Umbilical cord (tissue), 2 donors: Measurements from ENCODE around the gene FNBP1. TPM values are rescaled to one million over a fixed set of nuclear protein-coding genes. Genes with fewer than 3 reads are reported as not detected.

Source experiments
- DNase-seq: peaks from one replicate; pipeline ENCODE4 v3.0.0-alpha.2; 2015; ENCODE audit warnings: low spot score
- total RNA-seq: library from RNA; depleted of rRNA; stranded (reverse); fragments of >200 nt; gene quantifications from one replicate; pipeline ENCODE4 v1.2.3, GENCODE V29; 2014; ENCODE audit warnings: low replicate concordance; ENCODE audit not compliant: insufficient read depth

The FNBP1 gene
- total RNA-seq, 1 donor from 2014 or later: 88.1 TPM

- no peak for DNase-seq
These were observed 123.1 kb downstream of the FNBP1 start for GRCh38 chr9:129919841-129920240.

- DNase-seq: no peak
These were observed 123.7 kb downstream of the FNBP1 start for GRCh38 chr9:129919277-129919676.

GRCh38 chr9:129918296-129918950 lies 124.6 kb downstream of the FNBP1 start:
- no peak for DNase-seq

GRCh38 chr9:129916707-129917106 lies 126.3 kb downstream of the FNBP1 start:
- DNase-seq: no peak

GRCh38 chr9:129914051-129914450 lies 128.9 kb downstream of the FNBP1 start:
- no peak for DNase-seq

- peak; percentile 98 for DNase-seq
These were observed 132.1 kb downstream of the FNBP1 start for GRCh38 chr9:129910628-129911567.

GRCh38 chr9:129909851-129910250 lies 133.1 kb downstream of the FNBP1 start:
- DNase-seq: peak; percentile 57

GRCh38 chr9:129908906-129909305 lies 134.1 kb downstream of the FNBP1 start:
- DNase-seq: peak; percentile 71

GRCh38 chr9:129907201-129907600 lies 135.8 kb downstream of the FNBP1 start:
- DNase-seq: no peak

- no peak for DNase-seq
These were observed 136.7 kb downstream of the FNBP1 start for GRCh38 chr9:129906298-129906697.

GRCh38 chr9:129904734-129905133 lies 138.3 kb downstream of the FNBP1 start:
- no peak for DNase-seq

- DNase-seq: no peak
These were observed 140.3 kb downstream of the FNBP1 start for GRCh38 chr9:129902740-129903134.

GRCh38 chr9:129901993-129902739 lies 140.8 kb downstream of the FNBP1 start:
- DNase-seq: no peak

- no peak for DNase-seq
These were observed 142.5 kb downstream of the FNBP1 start for GRCh38 chr9:129900263-129901027.

- DNase-seq: no peak
These were observed 143.4 kb downstream of the FNBP1 start for GRCh38 chr9:129899620-129900019.

GRCh38 chr9:129898185-129898584 lies 144.8 kb downstream of the FNBP1 start:
- DNase-seq: no peak

- DNase-seq: no peak
These were observed 145.7 kb downstream of the FNBP1 start for GRCh38 chr9:129897263-129897662.

- no peak for DNase-seq
These were observed 147.4 kb downstream of the FNBP1 start for GRCh38 chr9:129895376-129896268.

GRCh38 chr9:129894120-129894823 lies 148.7 kb downstream of the FNBP1 start:
- DNase-seq: no peak

- DNase-seq: no peak
These were observed 151.4 kb downstream of the FNBP1 start for GRCh38 chr9:129891569-129891968.
